ENCODE measurements around the gene PITPNB. TPM values are rescaled to one million over a fixed set of nuclear protein-coding genes. Genes with fewer than 3 reads are reported as not detected.

PITPNB gene
- total RNA-seq, 1 donor from 2014 or later, result 58.6 TPM

GRCh38 chr22:27825174-27825573 lies 93.9 kb downstream of the PITPNB start:
- ATAC-seq, result no peak
- no peaks in the 10 kb centered on the region for H3K36me3 ChIP-seq
- intact Hi-C loops (cut with DNase I), result no loop called here

GRCh38 chr22:27823221-27823620 lies 95.8 kb downstream of the PITPNB start:
- ATAC-seq, result no peak
- intact Hi-C loops (cut with DNase I), result no loop called here

More at GRCh38 chr22:27825174-27825573, 93.9 kb downstream of the PITPNB start:
- TF ChIP-seq CTCF (IDR thresholded peaks at IDR 0.05), result peak; percentile 27
- Histone ChIP-seq H3K9me3 (no peaks in the 10 kb centered on the region), H3K4me3 (no peak overlapping the region), H3K4me1 (no peaks in the 10 kb centered on the region), H3K27ac (no peak overlapping the region), H3K27me3 (ENCODE audit: low read depth) (no peaks in the 10 kb centered on the region)
- DNase-seq, result no peak

GRCh38 chr22:27820896-27821866 lies 97.9 kb downstream of the PITPNB start:
- Histone ChIP-seq H3K4me1 (no peaks in the 10 kb centered on the region), H3K27ac (no peak overlapping the region), H3K4me3 (no peak overlapping the region), H3K27me3 (ENCODE audit: low read depth) (no peaks in the 10 kb centered on the region), H3K36me3 (no peaks in the 10 kb centered on the region), H3K9me3 (no peaks in the 10 kb centered on the region)
- intact Hi-C loops (cut with DNase I), result no loop called here
- TF ChIP-seq CTCF (IDR thresholded peaks at IDR 0.05), result no peak
- ATAC-seq (no peak), DNase-seq (no peak)

More at GRCh38 chr22:27823221-27823620, 95.8 kb downstream of the PITPNB start:
- Histone ChIP-seq H3K9me3 (no peaks in the 10 kb centered on the region), H3K27ac (no peak overlapping the region), H3K4me1 (no peaks in the 10 kb centered on the region), H3K4me3 (no peak overlapping the region), H3K36me3 (no peaks in the 10 kb centered on the region), H3K27me3 (ENCODE audit: low read depth) (no peaks in the 10 kb centered on the region)
- no peak for DNase-seq
- TF ChIP-seq CTCF (IDR thresholded peaks at IDR 0.05), result no peak

GRCh38 chr22:27816552-27816951 lies 102.5 kb downstream of the PITPNB start:
- no peaks in the 10 kb centered on the region for H3K9me3 ChIP-seq
- TF ChIP-seq CTCF (IDR thresholded peaks at IDR 0.05), result no peak
- H3K4me3 ChIP-seq, result no peak overlapping the region
- intact Hi-C loops (cut with DNase I), result no loop called here
- H3K4me1 ChIP-seq, result no peaks in the 10 kb centered on the region
- ATAC-seq (no peak), DNase-seq (no peak)
- H3K27me3 ChIP-seq (ENCODE audit: low read depth), result no peaks in the 10 kb centered on the region
- no peak overlapping the region for H3K27ac ChIP-seq
- H3K36me3 ChIP-seq, result no peaks in the 10 kb centered on the region

- ATAC-seq, result no peak
- H3K27me3 ChIP-seq (ENCODE audit: low read depth), result no peaks in the 10 kb centered on the region
- H3K4me1 ChIP-seq, result no peaks in the 10 kb centered on the region
- H3K4me3 ChIP-seq, result no peak overlapping the region
- no peaks in the 10 kb centered on the region for H3K9me3 ChIP-seq
- no peak for DNase-seq
- H3K27ac ChIP-seq, result no peak overlapping the region
- TF ChIP-seq CTCF (IDR thresholded peaks at IDR 0.05), result no peak
- H3K36me3 ChIP-seq, result no peaks in the 10 kb centered on the region
- intact Hi-C loops (cut with DNase I), result no loop called here
Measured at GRCh38 chr22:27815826-27816530, 103.1 kb downstream of the PITPNB start.
